Measurements from ENCODE around the gene DLX2.

DLX2 gene

DNA sequence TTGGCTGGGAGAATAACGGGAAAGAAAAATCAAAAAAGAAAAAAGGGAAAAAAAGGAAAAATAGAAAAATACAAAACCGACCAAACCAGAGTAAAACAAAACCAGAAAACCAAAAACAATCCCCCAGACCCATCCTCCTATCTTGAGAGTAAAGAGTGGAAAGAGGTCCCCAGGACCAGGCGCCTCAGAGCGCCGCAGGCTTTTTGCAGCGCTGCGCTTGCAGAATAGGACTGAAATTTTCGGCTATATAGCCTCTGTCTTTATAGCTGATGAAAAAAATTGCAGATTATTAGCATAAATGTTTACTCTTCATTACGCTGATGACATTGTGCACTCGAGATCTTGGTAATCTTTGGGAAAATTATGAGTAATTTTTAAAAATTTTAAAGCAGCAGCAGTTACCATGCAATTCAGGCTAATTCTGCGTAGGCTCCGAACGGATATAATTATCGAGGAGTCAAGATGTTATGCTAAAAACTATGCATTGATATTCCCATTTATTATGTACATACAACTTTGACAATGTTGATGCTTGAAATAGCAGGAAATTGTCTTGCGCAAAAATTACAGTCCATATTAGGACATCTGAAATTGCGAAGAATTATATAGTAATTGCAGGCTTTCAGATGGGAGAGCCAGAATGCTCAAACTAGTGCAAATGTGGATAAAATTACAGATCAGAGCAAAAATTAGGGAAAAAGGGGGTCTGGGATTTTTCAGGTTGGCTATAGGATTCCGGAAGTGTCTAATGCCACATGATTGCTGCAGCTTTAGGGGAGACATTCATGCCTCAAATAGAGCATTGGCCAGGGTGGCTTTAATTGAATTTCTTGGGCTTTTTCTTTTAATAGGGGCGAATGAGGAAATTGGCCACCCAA, 9.0 kb downstream of the DLX2 start:
- DNase-seq = no peak

DNA sequence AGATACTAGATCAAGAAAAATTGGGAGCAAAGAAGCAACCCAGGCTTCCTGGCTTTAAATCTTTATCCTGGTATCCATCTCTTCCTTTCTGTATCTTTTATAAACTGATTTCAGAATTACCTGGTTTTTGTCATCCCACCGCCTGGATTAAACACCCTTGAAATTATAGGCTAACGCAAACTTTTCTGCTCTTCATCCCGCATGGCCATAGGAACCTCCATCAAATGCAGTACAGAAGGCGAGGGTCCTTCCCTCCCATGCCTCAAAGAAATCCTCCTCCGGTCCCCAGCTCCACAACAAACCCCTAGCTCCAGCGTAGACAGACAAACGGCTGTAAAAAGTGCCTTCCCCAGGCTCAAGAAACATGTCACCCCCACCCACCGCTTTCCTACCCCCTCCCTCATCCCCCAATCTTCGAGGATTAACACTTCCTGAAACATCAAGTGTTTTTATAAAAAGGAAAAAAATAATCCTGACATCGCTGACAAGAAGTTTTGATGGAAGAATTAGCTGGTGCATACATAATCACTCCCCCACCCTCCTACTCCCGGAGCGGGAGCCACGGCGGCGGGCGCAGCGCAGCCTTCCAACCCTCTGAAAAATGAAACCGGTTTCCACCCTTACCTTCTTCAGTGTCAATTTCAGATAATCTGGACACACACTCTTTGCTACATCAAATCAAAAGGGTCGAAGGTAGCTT, 9.8 kb downstream of the DLX2 start:
- no peak for DNase-seq

DNA sequence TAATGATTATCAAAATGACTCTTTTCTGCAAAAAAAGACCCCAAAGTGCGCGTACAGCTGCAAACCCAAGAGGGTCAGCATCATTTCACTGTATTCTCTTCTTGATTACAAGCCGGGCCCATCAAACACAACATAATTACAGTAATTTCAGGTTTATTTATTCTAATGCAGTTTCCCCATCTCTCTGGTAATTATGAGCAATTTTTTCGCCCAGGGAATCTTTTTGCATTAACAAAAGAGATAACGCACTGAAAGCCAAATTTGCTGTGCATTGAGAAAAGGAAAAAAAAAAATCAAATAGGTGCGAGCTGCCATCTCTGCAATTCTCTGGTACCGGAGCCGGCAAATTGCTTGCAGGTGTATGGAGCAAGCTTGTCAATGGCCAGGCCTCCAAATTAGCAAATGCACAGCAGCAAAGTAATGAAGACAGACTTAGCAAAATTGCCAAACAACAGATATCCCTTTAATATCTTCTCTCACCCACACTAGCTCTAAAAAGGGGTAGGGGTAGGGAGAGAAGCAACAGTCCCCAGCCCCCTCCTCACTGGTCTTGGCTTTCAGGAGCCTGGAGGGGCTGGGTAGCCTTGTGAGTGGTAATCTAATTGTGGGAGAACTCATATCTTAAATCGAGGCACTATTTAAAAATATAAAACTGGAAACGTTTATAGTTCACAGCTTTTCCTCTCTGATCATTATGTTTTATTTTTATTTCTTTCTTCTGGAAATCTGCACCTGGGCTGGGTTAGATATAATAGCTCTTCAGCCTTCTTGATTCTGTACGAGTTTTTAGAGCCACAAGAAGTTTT, 10.7 kb downstream of the DLX2 start:
- DNase-seq = no peak

DNA sequence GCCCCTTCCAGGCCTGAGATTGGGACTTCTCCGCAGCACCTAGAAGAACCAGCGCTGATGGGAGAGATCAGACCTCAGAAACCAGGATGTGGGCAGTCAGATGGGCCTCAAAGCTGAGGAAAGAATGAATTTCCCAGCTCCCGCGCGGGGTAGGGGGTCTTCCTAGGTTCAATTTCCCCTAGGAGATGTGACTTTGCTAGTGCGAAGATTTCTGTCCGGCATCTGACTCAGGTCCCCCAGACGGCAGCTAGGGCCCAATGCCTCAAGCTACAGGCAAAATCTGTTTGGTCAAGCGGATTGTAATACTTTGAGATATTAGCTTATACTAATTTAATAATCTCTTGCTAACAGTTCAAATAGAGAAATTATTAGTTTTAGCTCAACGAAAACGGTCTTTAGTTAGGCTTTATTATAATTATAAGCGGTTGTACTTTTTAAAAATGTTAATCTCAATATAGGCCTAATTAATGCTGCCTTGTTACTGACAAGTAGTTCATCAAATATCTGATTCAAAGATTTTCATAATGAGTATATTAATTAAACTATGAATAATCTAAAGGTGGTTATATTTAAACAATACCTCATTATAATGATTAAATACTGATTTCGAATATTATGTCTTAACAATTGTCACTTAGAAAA, 11.6 kb downstream of the DLX2 start:
- DNase-seq = no peak

DNA sequence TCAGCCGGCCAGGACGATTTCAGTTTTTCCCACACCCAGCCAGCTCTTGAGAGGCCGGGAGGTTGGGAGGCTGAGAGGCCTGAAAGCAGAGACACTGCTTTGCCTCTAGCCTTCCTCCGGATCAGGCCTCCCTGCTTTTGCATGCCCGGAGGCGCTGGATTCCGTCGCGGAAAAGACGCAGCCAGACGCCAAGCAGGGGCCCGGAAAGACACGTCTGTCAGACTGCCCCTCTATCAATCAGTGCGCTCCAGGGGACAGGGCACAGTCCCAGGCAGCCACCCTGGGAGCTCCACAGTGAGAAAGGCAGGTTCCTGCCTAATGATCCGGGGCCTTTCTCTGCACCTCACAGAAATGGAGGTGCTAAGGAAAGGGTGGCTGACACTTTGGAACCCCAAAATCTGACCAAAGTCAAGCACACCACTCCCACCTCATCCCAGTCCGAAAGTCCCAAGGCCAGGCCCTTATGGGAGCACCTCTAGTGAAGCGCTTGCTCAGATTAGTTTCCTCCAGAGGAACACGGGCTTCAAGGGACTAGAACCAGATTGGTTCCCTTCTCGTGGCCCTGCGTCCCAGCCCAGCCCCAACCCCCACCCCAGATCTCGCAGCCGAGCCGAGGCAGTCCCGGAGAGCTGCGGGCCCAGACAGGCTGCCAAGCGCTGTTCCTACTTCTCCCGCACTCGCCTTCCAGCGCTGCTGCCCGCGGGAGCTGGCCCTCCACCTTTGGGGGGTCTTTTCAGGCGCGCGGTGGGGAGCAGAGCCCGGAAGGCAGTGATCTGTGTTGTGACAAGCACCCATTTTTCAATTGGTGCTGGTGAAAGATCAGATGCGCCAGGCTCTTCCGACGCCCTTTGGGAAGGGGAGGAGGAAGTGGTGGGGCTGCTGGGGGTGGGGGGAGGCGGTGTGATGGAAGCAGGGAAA, 12.4 kb downstream of the DLX2 start:
- no peak for DNase-seq

DNA sequence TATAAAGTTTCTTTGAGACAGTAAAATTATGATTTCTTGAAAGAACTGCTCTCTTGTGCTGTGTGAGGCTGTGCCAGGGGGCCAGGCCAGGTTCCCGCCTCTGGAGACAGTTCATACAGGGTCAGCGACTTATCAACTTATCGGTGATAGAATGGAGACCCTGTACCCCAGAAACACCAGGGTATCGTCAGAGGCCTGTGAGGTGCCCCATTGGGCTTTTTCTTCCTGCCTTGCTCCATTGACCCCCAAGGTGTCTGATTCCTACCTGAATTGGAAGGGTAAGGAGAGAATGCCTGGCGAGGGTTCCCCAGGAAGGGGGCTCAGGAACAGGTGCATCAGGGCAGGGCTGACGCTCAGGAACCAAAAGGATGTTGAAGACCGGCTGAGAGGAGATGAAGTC, 13.1 kb downstream of the DLX2 start:
- no peak for DNase-seq

DNA sequence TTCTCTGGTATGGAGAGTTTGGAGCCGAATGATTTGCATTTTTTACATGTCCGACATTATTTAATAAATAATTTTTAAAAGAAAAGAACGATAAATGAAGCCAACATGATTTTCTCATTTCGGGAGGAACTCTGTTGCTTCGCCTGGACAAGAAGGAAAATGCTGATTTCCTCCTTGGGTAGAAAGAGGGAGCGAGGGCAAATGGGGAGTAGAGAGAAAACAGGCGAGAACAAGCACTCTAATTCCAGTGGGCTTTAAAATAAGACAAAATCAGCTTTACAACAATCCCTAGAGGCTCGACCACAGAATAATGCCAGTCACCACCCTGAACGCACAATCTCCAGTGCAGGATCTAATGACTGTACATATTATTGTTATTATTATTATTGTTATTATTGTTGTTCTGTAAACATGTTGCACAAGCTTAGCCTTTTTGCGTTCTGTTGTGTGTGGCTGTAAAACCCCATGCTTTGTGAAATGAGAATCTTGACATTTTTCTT, 13.6 kb downstream of the DLX2 start:
- no peak for DNase-seq

DNA sequence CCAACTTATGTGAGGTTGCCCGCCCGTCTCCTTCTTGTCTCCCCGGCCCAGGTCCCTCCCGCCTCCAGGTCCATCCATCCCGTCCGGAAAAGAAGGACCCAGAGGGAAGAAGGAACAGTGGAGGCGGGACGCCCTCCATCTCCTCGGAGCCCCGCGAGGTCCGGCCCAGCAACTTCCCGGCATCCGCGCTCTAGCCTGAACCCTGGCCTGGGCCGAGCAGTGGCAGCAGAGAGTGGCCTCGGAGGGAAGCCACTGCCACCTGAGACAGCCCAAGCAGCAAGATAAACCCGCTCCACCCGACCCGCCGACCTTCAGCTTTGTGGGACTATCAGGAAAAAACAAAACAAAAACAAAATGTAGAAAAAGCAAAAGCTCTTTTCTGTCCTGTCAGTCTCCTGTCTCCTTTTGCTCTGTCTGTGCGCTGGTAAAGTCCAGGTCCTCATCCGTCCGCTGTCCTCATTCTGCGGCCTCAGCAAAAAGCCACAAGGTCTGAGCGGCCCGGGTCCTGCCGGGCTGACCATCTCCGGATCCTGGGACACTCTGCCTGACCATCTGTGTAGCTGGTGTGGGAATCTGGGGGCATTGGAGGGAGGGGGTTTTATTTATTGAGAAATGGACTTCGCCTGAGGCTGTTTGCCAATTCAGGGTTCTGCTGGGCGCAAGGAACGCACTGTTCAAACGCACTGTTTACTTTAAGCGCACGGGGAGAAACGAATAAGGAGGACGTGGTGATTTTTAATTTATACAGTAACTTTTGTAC, 14.3 kb downstream of the DLX2 start:
- no peak for DNase-seq

DNA sequence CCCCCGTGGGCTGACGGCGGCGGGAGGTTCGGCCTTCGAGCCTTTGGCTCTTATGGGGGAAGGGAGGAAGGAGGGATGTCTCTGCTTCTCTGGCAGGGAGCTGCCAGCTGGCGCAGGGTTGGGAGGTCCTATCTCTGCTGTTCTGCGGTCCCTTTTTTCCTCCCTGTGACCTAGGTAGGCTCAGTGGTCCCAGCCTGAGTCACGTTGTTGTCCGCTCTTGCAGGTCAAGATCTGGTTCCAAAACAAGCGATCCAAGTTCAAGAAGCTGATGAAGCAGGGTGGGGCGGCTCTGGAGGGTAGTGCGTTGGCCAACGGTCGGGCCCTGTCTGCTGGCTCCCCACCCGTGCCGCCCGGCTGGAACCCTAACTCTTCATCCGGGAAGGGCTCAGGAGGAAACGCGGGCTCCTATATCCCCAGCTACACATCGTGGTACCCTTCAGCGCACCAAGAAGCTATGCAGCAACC, 14.9 kb downstream of the DLX2 start:
- no peak for DNase-seq

DNA sequence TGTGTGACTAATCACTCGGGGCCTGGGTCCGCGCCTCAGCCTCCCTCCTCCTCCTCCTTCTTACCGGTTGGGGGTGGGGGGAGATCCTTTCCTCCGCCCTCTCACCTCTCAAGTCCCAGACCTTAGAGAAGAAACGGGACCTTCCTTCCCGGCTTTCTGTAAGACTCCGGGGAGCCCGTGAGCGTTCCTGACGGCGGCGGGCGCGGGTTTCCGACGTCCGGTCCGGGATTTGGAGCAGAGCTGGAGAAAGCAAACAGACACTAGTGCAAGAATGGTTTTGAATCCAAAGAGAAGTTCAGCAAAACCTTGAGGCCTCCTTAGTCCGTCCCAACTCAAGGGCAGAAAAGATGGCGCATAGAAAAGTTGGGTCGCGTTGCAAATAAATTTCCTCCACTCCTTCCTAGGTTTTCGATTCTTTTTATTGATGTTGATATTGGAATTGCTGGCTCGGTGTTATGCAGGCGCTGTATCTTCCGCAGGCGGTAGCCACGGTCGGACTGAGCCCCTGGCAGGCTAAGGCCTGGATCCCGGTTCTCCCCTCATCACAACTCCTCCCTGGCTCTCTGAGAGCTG, 15.4 kb downstream of the DLX2 start:
- no peak for DNase-seq

DNA sequence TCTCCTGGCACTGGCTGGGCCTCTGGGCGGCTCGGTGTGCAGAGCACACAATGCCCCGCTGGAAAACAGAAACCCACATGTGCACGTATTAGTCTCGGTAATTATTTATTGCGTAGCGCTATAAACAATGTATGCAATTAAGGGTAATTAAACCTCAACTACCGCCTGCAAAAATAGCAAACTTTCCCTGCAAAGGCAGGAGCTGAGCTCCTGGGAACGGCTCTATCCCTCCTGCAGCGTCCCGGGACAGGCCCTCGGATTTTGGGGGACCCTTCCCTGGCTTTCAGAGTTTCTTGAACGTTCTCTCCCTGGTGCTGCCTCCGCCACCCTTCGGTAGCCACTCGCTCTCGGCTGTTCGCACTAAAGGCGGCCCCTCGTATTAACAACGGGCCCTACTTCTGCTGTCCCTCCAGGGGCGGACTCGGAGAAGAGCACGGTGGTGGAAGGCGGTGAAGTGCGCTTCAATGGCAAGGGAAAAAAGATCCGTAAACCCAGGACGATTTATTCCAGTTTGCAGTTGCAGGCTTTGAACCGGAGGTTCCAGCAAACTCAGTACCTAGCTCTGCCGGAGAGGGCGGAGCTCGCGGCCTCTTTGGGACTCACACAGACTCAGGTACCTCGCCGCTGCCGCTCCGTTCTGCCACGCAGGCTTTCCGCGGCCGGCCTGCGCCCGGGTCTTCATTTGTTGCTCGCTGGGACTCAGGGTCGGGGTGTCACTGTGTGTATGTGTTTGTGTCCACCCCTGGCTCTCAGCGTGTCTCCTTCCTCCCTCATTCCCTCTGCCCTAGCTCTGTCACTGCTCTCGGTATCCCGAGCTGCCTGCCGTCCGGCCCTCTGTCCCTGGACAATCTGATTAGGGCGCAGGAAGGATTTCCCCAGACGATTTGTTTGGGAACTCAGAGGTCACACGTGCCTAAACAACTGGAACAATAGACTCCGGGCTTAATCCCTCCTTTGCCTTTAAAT, 16.2 kb downstream of the DLX2 start:
- no peak for DNase-seq

DNA sequence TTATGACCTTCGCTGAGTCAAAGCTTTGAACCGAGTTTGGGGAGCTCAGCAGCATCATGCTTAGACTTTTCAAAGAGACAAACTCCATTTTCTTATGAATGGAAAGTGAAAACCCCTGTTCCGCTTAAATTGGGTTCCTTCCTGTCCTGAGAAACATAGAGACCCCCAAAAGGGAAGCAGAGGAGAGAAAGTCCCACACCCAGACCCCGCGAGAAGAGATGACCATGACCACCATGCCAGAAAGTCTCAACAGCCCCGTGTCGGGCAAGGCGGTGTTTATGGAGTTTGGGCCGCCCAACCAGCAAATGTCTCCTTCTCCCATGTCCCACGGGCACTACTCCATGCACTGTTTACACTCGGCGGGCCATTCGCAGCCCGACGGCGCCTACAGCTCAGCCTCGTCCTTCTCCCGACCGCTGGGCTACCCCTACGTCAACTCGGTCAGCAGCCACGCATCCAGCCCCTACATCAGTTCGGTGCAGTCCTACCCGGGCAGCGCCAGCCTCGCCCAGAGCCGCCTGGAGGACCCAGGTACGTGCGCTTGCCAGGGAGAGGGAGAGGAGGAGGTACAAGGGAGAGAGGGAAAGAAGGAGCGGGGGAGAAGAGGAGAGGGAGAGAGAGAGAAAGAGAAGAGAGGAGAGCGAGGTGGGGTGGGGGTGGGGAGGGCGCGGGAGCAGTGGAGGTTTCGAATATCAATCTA, 17.1 kb downstream of the DLX2 start, which contains the start of gene DLX1:
DLX1 (plus strand) TSS at position 48 of the 700 bp plus-strand sequence; CDS start at position 219, 171 bp downstream.
- DNase-seq = no peak

DNA sequence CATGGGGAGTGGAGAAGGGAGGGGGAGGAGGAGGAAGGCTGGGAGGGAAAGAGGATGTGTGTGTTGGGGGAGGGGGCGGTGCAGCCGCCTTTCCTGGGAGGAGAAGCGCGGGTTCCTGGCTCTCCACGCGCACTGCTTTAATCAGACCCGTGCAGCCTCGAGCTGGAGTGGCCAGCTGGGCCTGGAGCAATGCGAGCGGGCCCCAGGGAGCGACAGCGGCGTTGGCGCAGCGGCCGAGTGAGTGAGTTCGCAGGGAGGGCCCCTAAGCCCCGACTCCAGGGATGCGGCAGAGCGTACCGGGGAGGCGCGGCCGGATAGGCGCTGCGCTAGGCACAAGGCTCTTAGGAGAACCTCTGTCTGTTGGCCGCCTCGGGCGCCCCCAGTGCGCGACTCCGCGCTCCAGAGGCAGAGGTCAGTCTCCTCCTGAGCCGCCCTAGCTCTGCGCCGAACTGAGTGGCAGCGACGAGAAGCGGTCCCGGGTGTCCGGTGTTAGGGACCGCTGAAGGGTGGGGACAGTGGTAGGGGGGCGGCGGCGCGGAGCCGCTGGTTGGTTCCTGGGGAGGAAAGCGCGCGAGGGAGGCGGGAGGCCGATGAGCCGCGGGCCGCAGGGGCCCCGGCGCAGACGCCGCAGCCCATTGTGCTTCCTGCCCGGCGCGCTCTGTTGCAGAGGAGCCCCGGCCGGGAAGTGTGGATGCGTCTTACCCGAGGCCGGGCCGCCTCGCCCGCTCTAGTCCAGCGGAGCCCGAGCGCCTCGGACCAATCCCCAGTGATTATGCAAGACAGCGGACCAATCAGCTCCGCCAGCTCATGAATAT, 17.8 kb downstream of the DLX2 start:
- DNase-seq = no peak

DNA sequence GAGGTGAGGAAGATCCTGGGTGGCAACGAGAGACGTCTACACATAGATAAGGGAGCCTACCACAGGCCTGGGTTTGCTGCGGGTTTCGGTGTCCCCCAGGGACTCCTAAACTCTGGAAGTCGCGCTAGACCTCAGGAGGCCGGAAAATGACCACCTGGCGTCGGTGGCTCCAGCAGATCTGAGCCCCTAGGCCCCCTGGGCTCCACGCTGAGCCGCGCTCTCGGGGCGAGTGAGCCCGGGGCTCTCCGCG, 18.4 kb downstream of the DLX2 start:
- DNase-seq = no peak

DNA sequence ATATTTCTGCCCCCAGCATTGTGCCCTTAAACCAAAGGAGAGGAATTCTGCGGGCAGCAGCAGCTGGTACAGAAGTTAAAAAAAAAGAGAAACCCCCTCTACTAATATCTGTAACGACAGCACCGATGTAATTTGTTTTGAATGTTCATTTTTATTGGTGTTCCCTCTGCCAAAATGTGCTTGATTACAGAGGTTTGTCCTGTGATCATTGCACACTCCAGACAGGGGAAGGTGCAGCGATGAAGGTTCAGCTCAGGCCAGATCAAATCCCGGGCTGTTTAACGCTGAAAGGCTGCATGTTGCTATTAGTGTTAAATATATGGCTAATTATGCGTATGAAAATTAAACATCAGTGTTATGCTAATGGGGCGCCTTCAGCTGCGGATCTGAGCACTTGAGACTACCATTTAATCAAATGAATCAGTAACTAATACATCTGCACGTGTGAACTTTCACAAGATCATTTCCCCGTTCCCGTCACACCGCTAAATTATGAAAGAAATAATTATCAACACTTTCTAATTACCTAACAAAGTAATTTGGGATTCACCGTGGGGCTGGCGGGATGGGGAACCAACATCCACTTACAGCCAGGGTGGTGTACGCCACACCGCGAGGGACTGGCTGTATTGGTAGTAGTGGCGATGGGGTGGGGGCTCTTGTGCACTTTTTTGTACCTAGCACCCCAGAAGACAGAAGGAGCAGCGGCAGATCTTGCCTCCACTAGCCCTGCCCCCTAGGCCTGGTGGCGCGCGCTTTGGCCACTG, 18.9 kb downstream of the DLX2 start:
- no peak for DNase-seq

DNA sequence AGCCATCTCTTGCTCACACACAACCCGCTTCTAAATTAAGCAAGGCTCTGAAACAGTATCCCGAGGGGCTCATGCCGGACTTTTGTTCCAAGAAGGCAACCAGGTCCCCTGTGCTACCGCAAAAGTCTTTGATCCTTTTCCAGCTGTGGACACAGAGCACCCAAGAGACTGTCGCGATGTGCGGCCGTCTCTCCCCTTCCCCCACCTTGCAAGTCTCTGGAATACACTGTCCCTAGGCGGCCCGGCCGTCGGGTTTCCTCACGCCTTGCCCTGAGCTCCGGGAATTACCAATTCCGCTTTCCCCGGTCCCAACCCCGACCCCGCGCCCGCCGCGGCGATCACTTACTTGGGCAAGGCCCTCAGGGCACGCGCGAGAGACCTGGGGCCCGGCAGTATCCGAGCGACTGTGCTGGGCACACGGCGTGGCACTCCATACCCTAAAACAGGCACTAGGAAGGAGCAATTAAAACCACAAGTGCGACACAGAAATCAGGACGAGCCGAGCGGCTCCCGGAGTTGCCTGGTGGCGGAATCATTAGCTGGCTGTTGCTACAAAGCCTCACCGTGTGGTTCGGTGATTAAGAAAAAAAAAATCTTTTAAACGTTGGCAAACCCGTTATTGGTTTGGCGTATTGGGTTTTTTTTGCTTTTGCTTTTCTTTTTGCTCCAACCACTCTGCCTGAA, 19.6 kb downstream of the DLX2 start:
- DNase-seq = no peak

All from hippocampal formation (tissue), 2 donors.